K562 (cell line): Measurements from ENCODE around the gene ZSWIM8. TPM values are rescaled to one million over a fixed set of nuclear protein-coding genes. Genes with fewer than 3 reads are reported as not detected.

Source experiments
- CBX1 ChIP-seq: sonication (generic); IDR thresholded peaks from 2 replicates; pipeline ENCODE4 v1.6.1; 2016; ENCODE audit warnings: antibody characterized with exemption, low read depth, mild to moderate bottlenecking
- CEBPG ChIP-seq, 3 experiments: fragments of 200-800 bp in 1 of 3; sonication (Bioruptor generic) in 1 of 3; sonication (generic) in 1 of 3; formaldehyde crosslinking in 1 of 3; IDR thresholded peaks in 2 of 3; conservative IDR thresholded peaks in 1 of 3; 2 replicates each; pipeline versions ENCODE4 v1.6.1 to v1.8.0; 2016 to 2022; ENCODE audit warnings: missing compliant biosample characterization in 2 of 3, missing genetic modification characterization in 2 of 3, mild to moderate bottlenecking in 1 of 3, missing genetic modification reagents in 1 of 3
- DIDO1 ChIP-seq: fragments of 450-650 bp; IDR thresholded peaks from 2 replicates; pipeline ENCODE4 v1.6.1; 2016; ENCODE audit warnings: low read depth, missing biosample characterization, missing genetic modification characterization
- ETV1 ChIP-seq: fragments of 450-650 bp; conservative IDR thresholded peaks from 2 replicates; pipeline ENCODE4 v1.6.1; 2016; ENCODE audit warnings: missing genetic modification characterization, control low read depth, low read depth, missing compliant biosample characterization
- FIP1L1 ChIP-seq: fragments of 200-400 bp; formaldehyde crosslinking; IDR thresholded peaks from 2 replicates; pipeline ENCODE4 v1.6.1; 2018; ENCODE audit warnings: mild to moderate bottlenecking, low read depth, low read length; ENCODE audit not compliant: poor library complexity, severe bottlenecking
- HDAC6 ChIP-seq: IDR thresholded peaks from 2 replicates; pipeline ENCODE4 v1.6.1; 2012; ENCODE audit warnings: low read depth, mild to moderate bottlenecking, control low read depth, inconsistent platforms, low read length, moderate library complexity
- HMGXB4 ChIP-seq: sonication (generic); formaldehyde crosslinking; IDR thresholded peaks from 2 replicates; pipeline ENCODE4 v1.8.1; 2023; ENCODE audit warnings: mild to moderate bottlenecking, missing genetic modification reagents
- PHF20 ChIP-seq: fragments of 450-650 bp; IDR thresholded peaks from 2 replicates; pipeline ENCODE4 v1.6.1; 2018; ENCODE audit not compliant: partially characterized antibody
- TAF1 ChIP-seq: IDR thresholded peaks from 2 replicates; pipeline ENCODE4 v1.6.1; 2011; ENCODE audit warnings: mild to moderate bottlenecking, low read length, moderate library complexity; ENCODE audit not compliant: insufficient read depth, control insufficient read depth, severe bottlenecking; ENCODE audit errors: extremely low read depth
- THRB ChIP-seq: fragments of 450-650 bp; formaldehyde crosslinking; conservative IDR thresholded peaks from 2 replicates; pipeline ENCODE4 v1.4.0; 2022; ENCODE audit warnings: mild to moderate bottlenecking, missing genetic modification characterization
- ZNF212 ChIP-seq: fragments of 450-650 bp; formaldehyde crosslinking; IDR thresholded peaks from 2 replicates; pipeline ENCODE4 v1.4.0; 2020; ENCODE audit warnings: mild to moderate bottlenecking
- ZNF707 ChIP-seq: fragments of 250-450 bp; sonication (Bioruptor Pico); conservative IDR thresholded peaks from 2 replicates; pipeline ENCODE4 v1.8.0; 2022; ENCODE audit warnings: inconsistent platforms, mild to moderate bottlenecking, moderate library complexity
- polyA plus RNA-seq, 8 experiments: library from polyadenylated mRNA; depleted of rRNA in 4 of 8; stranded (reverse) in 5 of 8; unstranded in 3 of 8; fragments of >200 nt; fragmentation: Nextera tagmentation in 2 of 8; fragmentation: Illumina TruSeq in 1 of 8; extraction: Ambion mirVana in 2 of 8; extraction: Trizol in 1 of 8; gene quantifications; 2 replicates each; pipeline versions ENCODE4 v1.2.1 to v1.2.3, GENCODE V29; 2011 to 2014; ENCODE audit warnings: inconsistent platforms in 1 of 8, missing spikeins in 1 of 8
- total RNA-seq, 7 experiments: library from RNA; depleted of rRNA in 6 of 7; stranded (reverse); fragments of >200 nt in 6 of 7; fragmentation: Illumina TruSeq in 2 of 7; extraction: Trizol in 2 of 7; gene quantifications; 2 replicates each; pipeline versions ENCODE4 v1.2.1 to v1.2.3, GENCODE V29; 2011 to 2021; ENCODE audit warnings: low replicate concordance in 1 of 7
- TF ChIP-seq, protein P1 (sequence below): sonication (generic); formaldehyde crosslinking; IDR thresholded peaks from 2 replicates; pipeline ENCODE4 v1.8.0; 2023; ENCODE audit warnings: missing genetic modification reagents, mild to moderate bottlenecking, borderline replicate concordance
- TF ChIP-seq, protein P2 (sequence below), 3 experiments: IDR thresholded peaks in 2 of 3; conservative IDR thresholded peaks in 1 of 3; 2 replicates each; pipeline ENCODE4 v1.5.1; 2011 to 2012; ENCODE audit warnings: low read length in 3 of 3, mild to moderate bottlenecking in 3 of 3, control low read depth in 2 of 3, improper control_type of control experiment in 1 of 3, inconsistent platforms in 1 of 3, low read depth in 1 of 3, mixed read lengths in 1 of 3, moderate library complexity in 1 of 3; ENCODE audit not compliant: insufficient read depth in 2 of 3

The ZSWIM8 gene
- total and polyA plus RNA-seq, 9 of the 15 experiments (the other 6 are each of a cell fraction or from before 2014, with no cell fraction given): 5.6 to 47.8 (median 26.7) TPM

- no peak for TF ChIP-seq ZNF707
- TF ChIP-seq ZNF212 (CRISPR knock-in tag): peak; percentile 88
- TF ChIP-seq ETV1 (tag): peak; percentile 78
- peak; percentile 68 for TF ChIP-seq TAF1
- TF ChIP-seq, protein P1, sequence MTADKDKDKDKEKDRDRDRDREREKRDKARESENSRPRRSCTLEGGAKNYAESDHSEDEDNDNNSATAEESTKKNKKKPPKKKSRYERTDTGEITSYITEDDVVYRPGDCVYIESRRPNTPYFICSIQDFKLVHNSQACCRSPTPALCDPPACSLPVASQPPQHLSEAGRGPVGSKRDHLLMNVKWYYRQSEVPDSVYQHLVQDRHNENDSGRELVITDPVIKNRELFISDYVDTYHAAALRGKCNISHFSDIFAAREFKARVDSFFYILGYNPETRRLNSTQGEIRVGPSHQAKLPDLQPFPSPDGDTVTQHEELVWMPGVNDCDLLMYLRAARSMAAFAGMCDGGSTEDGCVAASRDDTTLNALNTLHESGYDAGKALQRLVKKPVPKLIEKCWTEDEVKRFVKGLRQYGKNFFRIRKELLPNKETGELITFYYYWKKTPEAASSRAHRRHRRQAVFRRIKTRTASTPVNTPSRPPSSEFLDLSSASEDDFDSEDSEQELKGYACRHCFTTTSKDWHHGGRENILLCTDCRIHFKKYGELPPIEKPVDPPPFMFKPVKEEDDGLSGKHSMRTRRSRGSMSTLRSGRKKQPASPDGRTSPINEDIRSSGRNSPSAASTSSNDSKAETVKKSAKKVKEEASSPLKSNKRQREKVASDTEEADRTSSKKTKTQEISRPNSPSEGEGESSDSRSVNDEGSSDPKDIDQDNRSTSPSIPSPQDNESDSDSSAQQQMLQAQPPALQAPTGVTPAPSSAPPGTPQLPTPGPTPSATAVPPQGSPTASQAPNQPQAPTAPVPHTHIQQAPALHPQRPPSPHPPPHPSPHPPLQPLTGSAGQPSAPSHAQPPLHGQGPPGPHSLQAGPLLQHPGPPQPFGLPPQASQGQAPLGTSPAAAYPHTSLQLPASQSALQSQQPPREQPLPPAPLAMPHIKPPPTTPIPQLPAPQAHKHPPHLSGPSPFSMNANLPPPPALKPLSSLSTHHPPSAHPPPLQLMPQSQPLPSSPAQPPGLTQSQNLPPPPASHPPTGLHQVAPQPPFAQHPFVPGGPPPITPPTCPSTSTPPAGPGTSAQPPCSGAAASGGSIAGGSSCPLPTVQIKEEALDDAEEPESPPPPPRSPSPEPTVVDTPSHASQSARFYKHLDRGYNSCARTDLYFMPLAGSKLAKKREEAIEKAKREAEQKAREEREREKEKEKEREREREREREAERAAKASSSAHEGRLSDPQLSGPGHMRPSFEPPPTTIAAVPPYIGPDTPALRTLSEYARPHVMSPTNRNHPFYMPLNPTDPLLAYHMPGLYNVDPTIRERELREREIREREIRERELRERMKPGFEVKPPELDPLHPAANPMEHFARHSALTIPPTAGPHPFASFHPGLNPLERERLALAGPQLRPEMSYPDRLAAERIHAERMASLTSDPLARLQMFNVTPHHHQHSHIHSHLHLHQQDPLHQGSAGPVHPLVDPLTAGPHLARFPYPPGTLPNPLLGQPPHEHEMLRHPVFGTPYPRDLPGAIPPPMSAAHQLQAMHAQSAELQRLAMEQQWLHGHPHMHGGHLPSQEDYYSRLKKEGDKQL (CRISPR knock-in tag): no peak
- TF ChIP-seq HMGXB4 (CRISPR knock-in tag): peak; percentile 87; the same call in 1 of the 2 replicates
- TF ChIP-seq CBX1: peak; percentile 95; the same call in 1 of the 2 replicates
- peak; percentile 94 for TF ChIP-seq FIP1L1
- peak; percentile 14; the same call in 1 of the 2 replicates for TF ChIP-seq HDAC6
- TF ChIP-seq CEBPG (CRISPR knock-in tag; IDR thresholded peaks at IDR 0.05): peak; percentile 23; the same call in 1 of the 2 replicates
- no peak for TF ChIP-seq CEBPG (tag; conservative IDR thresholded peaks at IDR 0.05 in 1 of 2, IDR thresholded peaks at IDR 0.05 in 1 of 2)
- TF ChIP-seq DIDO1: peak; percentile 66; the same call in 1 of the 2 replicates
- peak; percentile 85 for TF ChIP-seq PHF20
- TF ChIP-seq, protein P2, sequence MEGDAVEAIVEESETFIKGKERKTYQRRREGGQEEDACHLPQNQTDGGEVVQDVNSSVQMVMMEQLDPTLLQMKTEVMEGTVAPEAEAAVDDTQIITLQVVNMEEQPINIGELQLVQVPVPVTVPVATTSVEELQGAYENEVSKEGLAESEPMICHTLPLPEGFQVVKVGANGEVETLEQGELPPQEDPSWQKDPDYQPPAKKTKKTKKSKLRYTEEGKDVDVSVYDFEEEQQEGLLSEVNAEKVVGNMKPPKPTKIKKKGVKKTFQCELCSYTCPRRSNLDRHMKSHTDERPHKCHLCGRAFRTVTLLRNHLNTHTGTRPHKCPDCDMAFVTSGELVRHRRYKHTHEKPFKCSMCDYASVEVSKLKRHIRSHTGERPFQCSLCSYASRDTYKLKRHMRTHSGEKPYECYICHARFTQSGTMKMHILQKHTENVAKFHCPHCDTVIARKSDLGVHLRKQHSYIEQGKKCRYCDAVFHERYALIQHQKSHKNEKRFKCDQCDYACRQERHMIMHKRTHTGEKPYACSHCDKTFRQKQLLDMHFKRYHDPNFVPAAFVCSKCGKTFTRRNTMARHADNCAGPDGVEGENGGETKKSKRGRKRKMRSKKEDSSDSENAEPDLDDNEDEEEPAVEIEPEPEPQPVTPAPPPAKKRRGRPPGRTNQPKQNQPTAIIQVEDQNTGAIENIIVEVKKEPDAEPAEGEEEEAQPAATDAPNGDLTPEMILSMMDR (IDR thresholded peaks at IDR 0.05 in 2 of 3, conservative IDR thresholded peaks at IDR 0.05 in 1 of 3; ENCODE audit: insufficient read depth in 2 of 3, low read depth in 1 of 3, low read length in 3 of 3): peak in 2 of 3 experiments; percentile 22 to 24; a peak in 3 of 6 replicates
- TF ChIP-seq THRB (CRISPR knock-in tag): peak; percentile 98
Observed at GRCh38 chr10:73772281-73773151, 12.9 kb upstream of the ZSWIM8 start (continued).
